Heart left ventricle (tissue), 16 donors: ENCODE measurements around the gene MMP24OS. TPM values are rescaled to one million over a fixed set of nuclear protein-coding genes. Genes with fewer than 3 reads are reported as not detected.

Experiments
- ATAC-seq, 4 donors: fragments of 200-7000 bp; cut with Tn5 transposase; one replicate each; pipeline ENCODE4 v1.9.1; 2020 to 2022; ENCODE audit warnings: moderate library complexity in 4 of 4, mild to moderate bottlenecking in 3 of 4, moderate number of reproducible peaks in 1 of 4
- DNase-seq, 5 donors: peaks; one replicate each; pipeline ENCODE4 v3.0.0-alpha.2; 2020
- H3K27ac ChIP-seq, 12 donors: fragments of 200-600 bp; sonication (generic) in 4 of 12; one replicate each; pipeline versions ENCODE4 v1.5.0 to v1.8.0; 2016 to 2022; ENCODE audit warnings: mild to moderate bottlenecking in 2 of 12
- H3K27me3 ChIP-seq, 9 donors: fragments of 200-600 bp; sonication (generic) in 2 of 9; one replicate each; pipeline versions ENCODE4 v1.5.1 to v1.8.0; 2016 to 2022; ENCODE audit warnings: mild to moderate bottlenecking in 3 of 9
- H3K36me3 ChIP-seq, 9 donors: fragments of 200-600 bp; sonication (generic) in 2 of 9; one replicate each; pipeline versions ENCODE4 v1.5.0 to v1.8.0; 2018 to 2022; ENCODE audit warnings: mild to moderate bottlenecking in 2 of 9
- H3K4me1 ChIP-seq, 12 donors: fragments of 200-600 bp; sonication (generic) in 4 of 12; one replicate each; pipeline versions ENCODE4 v1.5.0 to v1.8.0; 2016 to 2022; ENCODE audit warnings: mild to moderate bottlenecking in 3 of 12
- H3K4me3 ChIP-seq, 12 donors: fragments of 200-600 bp; sonication (generic) in 4 of 12; one replicate each; pipeline versions ENCODE4 v1.5.0 to v1.8.0; 2017 to 2022; ENCODE audit warnings: mild to moderate bottlenecking in 9 of 12, moderate library complexity in 4 of 12
- H3K9me3 ChIP-seq, 12 donors: fragments of 200-600 bp; sonication (generic) in 4 of 12; one replicate each; pipeline versions ENCODE4 v1.5.0 to v1.8.0; 2016 to 2022; ENCODE audit warnings: mild to moderate bottlenecking in 1 of 12
- CTCF ChIP-seq, 12 donors: fragments of 200-600 bp; sonication (generic) in 4 of 12; IDR thresholded peaks; one replicate each; pipeline versions ENCODE4 v1.5.0 to v1.8.0; 2018 to 2022; ENCODE audit warnings: antibody characterized with exemption in 12 of 12, mild to moderate bottlenecking in 5 of 12
- POLR2A ChIP-seq, 2 donors: fragments of 450-650 bp; IDR thresholded peaks; one replicate each; pipeline ENCODE4 v1.6.1; 2017; ENCODE audit warnings: antibody characterized with exemption in 2 of 2, mild to moderate bottlenecking in 2 of 2, moderate library complexity in 2 of 2
- WGBS, 4 donors: extraction: QIAGEN DNeasy Blood & Tissue Kit in 2 of 4; methylation state at CpG; one replicate each; pipeline versions ENCODE4 v1.1.5 to v1.1.7; 2013 to 2018; 5-methylcytosine and 5-hydroxymethylcytosine counted together
- intact Hi-C, 10 donors: fragments of 100-400 bp; cut with DNase I; formaldehyde crosslinking; loops; one replicate each; pipeline versions ENCODE4 v1.11.1 to v1.14.2; 2022
- long read RNA-seq, 3 donors: library from polyadenylated mRNA; unstranded; transcript quantifications; one replicate each; pipeline ENCODE4 v2.0.0, GENCODE V29; 2020 to 2021
- polyA plus RNA-seq, 2 donors: library from polyadenylated mRNA; stranded (reverse); fragments of 200-250 nt; gene quantifications; one replicate each; pipeline ENCODE4 v1.2.3, GENCODE V29; 2013
- total RNA-seq, 9 donors: library from RNA; depleted of rRNA in 2 of 9; stranded (reverse); fragments of >200 nt in 2 of 9; fragmentation: NEBNext Ultra II Directional in 3 of 9; extraction: Animal tissue kit (Norgen Biotek cat#: 25700) in 3 of 9; gene quantifications; one replicate each; pipeline versions ENCODE4 v1.1.0 to v1.2.4, GENCODE V29; 2016 to 2023
- donor health status: ischemic (EF 13 %, LVEDD 7.1; RV severe dilation, severe dysfunction).
- donor health status: healthy with polysubstance abuse.
- donor health status: DM: no; HTN: yes; CAD: no.
- donor health status: DM: no; HTN: no; CAD: no.
- donor health status: ischemic (EF 25% LVEDD 6.9; RV normal size, moderate dysfunction).
- donor health status: ischemic (EF 25% LVEDD 5.7; RV mildly dilated, moderate dysfunction).
- donor health status: healthy.
- donor health status: DM: yes; HTN: yes; CAD: no.
- donor health status: ischemic (EF 35%, LVEDD 5.7; RV mildly dilated, moderate dysfunction).
- donor health status: nonischemic (EF 11% LVEDD 7.7; RV severe dilation, severe dysfunction).
- donor health status: DM: yes; HTN: yes; CAD: no.
- donor health status: PGD.
- donor health status: ischemic (EF 29% LVEDD 5.4; RV normal size, mild dysfunction).
- donor health status: nonischemic (EF 23%, LVEDD 6.1; RV moderate dilation, normal function).

MMP24OS gene
- total RNA-seq (10 to 100 TPM; 17.5 to 64.8 (median 41.6) TPM), polyA plus RNA-seq (10 to 100 TPM; 11.7 to 41.9 TPM)
- long read RNA-seq, donor 1, transcript MMP24OS-201 (2 exons, 867 nt), result major isoform, 6 of 23 reads
- long read RNA-seq, donor 1, partial matches to known transcripts, result 5 of 23 reads
- long read RNA-seq, donor 1, other reads (novel, unspliced or antisense), result 10 of 23 reads
- long read RNA-seq, donor 2, partial matches to known transcripts, result 5 of 7 reads
- long read RNA-seq, donor 2, other reads (novel, unspliced or antisense), result 1 of 7 reads
- long read RNA-seq, donor 3, transcript MMP24OS-201 (2 exons, 867 nt), result major isoform, 11 of 25 reads
- long read RNA-seq, donor 3, partial matches to known transcripts, result 6 of 25 reads
- long read RNA-seq, donor 3, other reads (novel, unspliced or antisense), result 6 of 25 reads

- H3K4me1 ChIP-seq, result peaks cover 2 to 36% (median 13%) of the 10 kb centered on the region in 12 donors
- ATAC-seq, result peak; percentile 87 to 96 (median 94)
- WGBS, 4 donors, result 0 to 2% (median 1%) methylated on average over 20 to 76 of the region's 76 CpGs
- intact Hi-C loops, result loop anchor here in 5 of 10 donors (5.0 to 10.0 kb wide), 4 partner anchors 130 to 443 kb away; partner anchors contain the start of genes ACSS2 (in 2 of the 5), EDEM2 (in 2 of the 5) and GGT7 (in 2 of the 5)
- H3K27me3 ChIP-seq, result no peaks in the 10 kb centered on the region
- TF ChIP-seq CTCF (IDR thresholded peaks at IDR 0.05), result peak in 6 of 12 donors; percentile 12 to 43 (median 23)
- peak; percentile 88 to 96 for TF ChIP-seq POLR2A (IDR thresholded peaks at IDR 0.05)
- peak; percentile 91 to 96 (median 95) for DNase-seq
- H3K27ac ChIP-seq, result peak within 1 kb of the TSS; percentile 88 to 100 (median 98)
- no peaks in the 10 kb centered on the region for H3K9me3 ChIP-seq
- peak within 1 kb of the TSS; percentile 56 to 100 (median 88) for H3K4me3 ChIP-seq
- H3K36me3 ChIP-seq, result peaks cover 0 to 69% (median 35%) of the 10 kb centered on the region in 9 donors
Measured at GRCh38 chr20:35277531-35278395, at the start of gene MMP24OS. TSS of gene MMP24OS (minus strand) at chr20:35278122. CDS start at chr20:35277929, 193 bp downstream.

- peaks cover 0 to 5% (median 0%) of the 10 kb centered on the region in 9 donors for H3K36me3 ChIP-seq
- TF ChIP-seq CTCF (IDR thresholded peaks at IDR 0.05), result no peak
- no peak for TF ChIP-seq POLR2A (IDR thresholded peaks at IDR 0.05)
- no peaks in the 10 kb centered on the region for H3K9me3 ChIP-seq
- intact Hi-C loops, result loop anchor here in 1 of 10 donors (2.0 kb wide), 1 partner anchor 21 kb away; no protein-coding TSS in a partner anchor
- ATAC-seq (peak in 2 of 4 donors; percentile 71 to 73), DNase-seq (no peak)
- H3K4me1 ChIP-seq, result peaks cover 0 to 20% (median 8%) of the 10 kb centered on the region in 12 donors
- WGBS, 4 donors, result 96 to 97% (median 96%) methylated on average over 4 of the region's 4 CpGs
- H3K27me3 ChIP-seq, result no peaks in the 10 kb centered on the region
- no peak overlapping the region for H3K27ac ChIP-seq
- no peak overlapping the region for H3K4me3 ChIP-seq
Measured at GRCh38 chr20:35327074-35327976, 49.4 kb upstream of the MMP24OS start.

- DNase-seq (no peak), ATAC-seq (no peak)
- H3K27me3 ChIP-seq, result no peaks in the 10 kb centered on the region
- no peaks in the 10 kb centered on the region for H3K9me3 ChIP-seq
- no peak overlapping the region for H3K4me3 ChIP-seq
- intact Hi-C loops, result loop anchor here in 1 of 10 donors (2.0 kb wide), 1 partner anchor 20 kb away; no protein-coding TSS in a partner anchor
- TF ChIP-seq CTCF (IDR thresholded peaks at IDR 0.05) (no peak), POLR2A (IDR thresholded peaks at IDR 0.05) (no peak)
- no peak overlapping the region for H3K27ac ChIP-seq
- peaks cover 0 to 5% (median 0%) of the 10 kb centered on the region in 9 donors for H3K36me3 ChIP-seq
- 84 to 93% (median 86%) methylated on average over 3 of the region's 3 CpGs for WGBS, 4 donors
- peaks cover 0 to 20% (median 8%) of the 10 kb centered on the region in 12 donors for H3K4me1 ChIP-seq
Measured at GRCh38 chr20:35326740-35327073, 48.8 kb upstream of the MMP24OS start.
